Endodermal cell (in vitro differentiated cells): Measurements from ENCODE around the gene EXOC3L4. TPM values are rescaled to one million over a fixed set of nuclear protein-coding genes. Genes with fewer than 3 reads are reported as not detected.

Experiments used
- DNase-seq: peaks from one replicate; pipeline ENCODE4 v3.0.0-alpha.2; 2017
- H3K27ac ChIP-seq: 2 replicates; pipeline ENCODE4 v1.5.1; 2013; ENCODE audit warnings: mild to moderate bottlenecking, low read depth, low read length, moderate library complexity
- H3K27me3 ChIP-seq: 2 replicates; pipeline ENCODE4 v1.6.1; 2013; ENCODE audit warnings: mild to moderate bottlenecking, low read length, moderate library complexity; ENCODE audit not compliant: insufficient read depth, control insufficient read depth, poor library complexity, severe bottlenecking
- H3K36me3 ChIP-seq: 2 replicates; pipeline ENCODE4 v1.7.0; 2013; ENCODE audit warnings: mild to moderate bottlenecking, low read length, moderate library complexity; ENCODE audit not compliant: control insufficient read depth, insufficient read depth
- H3K4me1 ChIP-seq: one replicate; pipeline ENCODE4 v1.7.0; 2013; ENCODE audit warnings: low read length; ENCODE audit not compliant: control insufficient read depth, insufficient read depth
- H3K4me3 ChIP-seq: 2 replicates; pipeline ENCODE4 v1.5.1; 2013; ENCODE audit warnings: mild to moderate bottlenecking, low read length, moderate library complexity
- H3K9ac ChIP-seq: 2 replicates; pipeline ENCODE4 v1.6.1; 2013; ENCODE audit warnings: mild to moderate bottlenecking, low read length, moderate library complexity; ENCODE audit not compliant: poor library complexity, severe bottlenecking; ENCODE audit errors: extremely low read depth
- H3K9me3 ChIP-seq: 2 replicates; pipeline ENCODE4 v1.6.1; 2013; ENCODE audit warnings: mild to moderate bottlenecking, low read length, moderate library complexity; ENCODE audit not compliant: control insufficient read depth
- H3K27ac Mint-ChIP-seq: 2 replicates; pipeline ENCODE4 v1.8.0; 2020; ENCODE audit warnings: mixed read lengths
- H3K27me3 Mint-ChIP-seq: 2 replicates; pipeline ENCODE4 v1.8.0; 2021; ENCODE audit warnings: mild to moderate bottlenecking, mixed read lengths; ENCODE audit not compliant: insufficient read depth
- H3K36me3 Mint-ChIP-seq: 2 replicates; pipeline ENCODE4 v1.8.0; 2020; ENCODE audit warnings: low read depth, mixed read lengths
- H3K4me1 Mint-ChIP-seq: 2 replicates; pipeline ENCODE4 v1.8.0; 2020; ENCODE audit warnings: mixed read lengths
- H3K4me3 Mint-ChIP-seq: 2 replicates; pipeline ENCODE4 v1.8.0; 2020; ENCODE audit warnings: mild to moderate bottlenecking, moderate library complexity, mixed read lengths
- H3K9me3 Mint-ChIP-seq: 2 replicates; pipeline ENCODE4 v1.8.0; 2020; ENCODE audit warnings: mild to moderate bottlenecking, mixed read lengths
- CTCF ChIP-seq: fragments of 200-600 bp; sonication (generic); conservative IDR thresholded peaks from 2 replicates; pipeline ENCODE4 v1.5.0; 2021; ENCODE audit warnings: antibody characterized with exemption, mild to moderate bottlenecking
- WGBS, 2 experiments: methylation state at CpG; one replicate each; pipeline versions ENCODE4 v1.1.5 to v1.1.7; 2013; ENCODE audit warnings: missing lambda C conversion rate in 2 of 2, mixed read lengths in 1 of 2; ENCODE audit not compliant: insufficient coverage in 1 of 2, insufficient read length in 1 of 2; 5-methylcytosine and 5-hydroxymethylcytosine counted together
- total RNA-seq, 2 donors: library from RNA; stranded (reverse); fragmentation: NEBNext Ultra II Directional in 1 of 2; extraction: Animal tissue kit (Norgen Biotek cat#: 25700) in 1 of 2; gene quantifications; 2 replicates in 1 of 2; 3 replicates in 1 of 2; pipeline ENCODE4 v1.2.1, GENCODE V29; 2021

Gene EXOC3L4
- total RNA-seq, 2 donors from 2014 or later: 2.5 to 3.6 TPM

GRCh38 chr14:103142026-103142425, 47.5 kb downstream of the EXOC3L4 start:
- H3K9me3 Mint-ChIP-seq: no peaks in the 10 kb centered on the region

GRCh38 chr14:103142721-103143302, 48.3 kb downstream of the EXOC3L4 start:
- Histone ChIP-seq H3K9ac (no peak overlapping the region), H3K36me3 (no peaks in the 10 kb centered on the region), H3K4me3 (no peak overlapping the region), H3K27me3 (no peaks in the 10 kb centered on the region), H3K4me1 (peaks cover 4% of the 10 kb centered on the region), H3K27ac (no peak overlapping the region), H3K9me3 (no peaks in the 10 kb centered on the region)
- H3K27me3 Mint-ChIP-seq: peaks cover 17% of the 10 kb centered on the region
- 76 to 89% methylated on average over 3 to 5 of the region's 5 CpGs for WGBS, 2 experiments
- TF ChIP-seq CTCF: no peak
- H3K36me3 Mint-ChIP-seq: no peaks in the 10 kb centered on the region
- H3K27ac Mint-ChIP-seq: no peak overlapping the region
- H3K9me3 Mint-ChIP-seq: no peaks in the 10 kb centered on the region
- no peak overlapping the region for H3K4me3 Mint-ChIP-seq
- H3K4me1 Mint-ChIP-seq: peaks cover 19% of the 10 kb centered on the region
- no peak for DNase-seq

More at GRCh38 chr14:103142026-103142425, 47.5 kb downstream of the EXOC3L4 start:
- H3K27me3 ChIP-seq: no peaks in the 10 kb centered on the region
- Mint-ChIP-seq H3K36me3 (no peaks in the 10 kb centered on the region), H3K27me3 (peaks cover 17% of the 10 kb centered on the region), H3K4me1 (peaks cover 20% of the 10 kb centered on the region), H3K4me3 (no peak overlapping the region), H3K27ac (no peak overlapping the region)
- DNase-seq: no peak
- H3K9ac ChIP-seq: no peak overlapping the region
- H3K27ac ChIP-seq: no peak overlapping the region
- no peak overlapping the region for H3K4me3 ChIP-seq
- no peaks in the 10 kb centered on the region for H3K36me3 ChIP-seq
- 94 to 96% methylated on average over 2 to 4 of the region's 4 CpGs for WGBS, 2 experiments
- H3K9me3 ChIP-seq: no peaks in the 10 kb centered on the region
- peaks cover 4% of the 10 kb centered on the region for H3K4me1 ChIP-seq
- no peak for TF ChIP-seq CTCF

- Histone ChIP-seq H3K4me1 (peaks cover 4% of the 10 kb centered on the region), H3K27ac (no peak overlapping the region), H3K4me3 (no peak overlapping the region), H3K27me3 (no peaks in the 10 kb centered on the region), H3K36me3 (no peaks in the 10 kb centered on the region), H3K9me3 (no peaks in the 10 kb centered on the region), H3K9ac (no peak overlapping the region)
- Mint-ChIP-seq H3K4me3 (no peak overlapping the region), H3K27ac (no peak overlapping the region), H3K4me1 (peaks cover 19% of the 10 kb centered on the region), H3K36me3 (no peaks in the 10 kb centered on the region), H3K9me3 (no peaks in the 10 kb centered on the region), H3K27me3 (peaks cover 17% of the 10 kb centered on the region)
- 87 to 90% methylated on average over 6 of the region's 6 CpGs for WGBS, 2 experiments
- no peak for TF ChIP-seq CTCF
- DNase-seq: no peak
Measured at GRCh38 chr14:103143506-103143905, 49.0 kb downstream of the EXOC3L4 start.
